Ovary (tissue), 9 donors: ENCODE results near the gene AFG3L2. TPM values are rescaled to one million over a fixed set of nuclear protein-coding genes. Genes with fewer than 3 reads are reported as not detected.

ENCODE experiments used
- DNase-seq, 5 donors: peaks; one replicate each; pipeline ENCODE4 v3.0.0-alpha.2; 2019 to 2020
- H3K27ac ChIP-seq, 2 donors: fragments of 200-600 bp; one replicate each; pipeline versions ENCODE4 v1.5.1 to v1.8.0; 2019 to 2022
- H3K27me3 ChIP-seq: fragments of 200-600 bp; one replicate; pipeline ENCODE4 v1.8.0; 2022
- H3K36me3 ChIP-seq: fragments of 200-600 bp; sonication (generic); one replicate; pipeline ENCODE4 v1.5.1; 2019
- H3K4me1 ChIP-seq: one replicate; pipeline ENCODE4 v1.8.1; 2013; ENCODE audit warnings: mild to moderate bottlenecking, moderate library complexity; ENCODE audit not compliant: insufficient read depth
- H3K4me3 ChIP-seq: fragments of 200-600 bp; sonication (generic); one replicate; pipeline ENCODE4 v1.5.1; 2017
- H3K9me3 ChIP-seq, 2 donors: fragments of 200-600 bp in 1 of 2; sonication (generic) in 1 of 2; one replicate each; pipeline versions ENCODE4 v1.5.1 to v1.8.1; 2013 to 2019; ENCODE audit warnings: mild to moderate bottlenecking in 1 of 2, moderate library complexity in 1 of 2
- CTCF ChIP-seq, 3 donors: fragments of 450-650 bp in 2 of 3; fragments of 200-600 bp in 1 of 3; IDR thresholded peaks; one replicate each; pipeline versions ENCODE4 v1.5.1 to v1.8.0; 2016 to 2022; ENCODE audit warnings: antibody characterized with exemption in 3 of 3, mild to moderate bottlenecking in 1 of 3
- EP300 ChIP-seq: sonication (generic); formaldehyde crosslinking; IDR thresholded peaks from one replicate; pipeline ENCODE4 v1.6.1; 2017; ENCODE audit warnings: antibody characterized with exemption
- POLR2A ChIP-seq: fragments of 450-650 bp; IDR thresholded peaks from one replicate; pipeline ENCODE4 v1.6.1; 2017; ENCODE audit warnings: antibody characterized with exemption, mild to moderate bottlenecking, moderate library complexity
- WGBS, 3 donors: extraction: QIAGEN DNeasy Blood & Tissue Kit in 1 of 3; methylation state at CpG; one replicate each; pipeline versions ENCODE4 v1.1.5 to v1.1.7; 2013 to 2017; 5-methylcytosine and 5-hydroxymethylcytosine counted together
- intact Hi-C, 4 donors: fragments of 100-400 bp; cut with DNase I; formaldehyde crosslinking; loops; one replicate each; pipeline versions ENCODE4 v1.11.0 to v1.15.1; 2022 to 2023
- polyA plus RNA-seq, 2 donors: library from polyadenylated mRNA; stranded (reverse); fragments of 200-250 nt in 1 of 2; fragments of 350-450 nt in 1 of 2; fragmentation: Illumina TruSeq in 1 of 2; extraction: RNeasy Lipid Tissue Mini Kit (QIAGEN cat#74804) in 1 of 2; gene quantifications; one replicate each; pipeline ENCODE4 v1.2.3, GENCODE V29; 2013 to 2014
- total RNA-seq, 7 donors: library from RNA; depleted of rRNA in 2 of 7; stranded (reverse); fragments of >200 nt in 2 of 7; fragmentation: NEBNext Ultra II Directional in 3 of 7; extraction: Animal tissue kit (Norgen Biotek cat#: 25700) in 3 of 7; gene quantifications; one replicate each; pipeline versions ENCODE4 v1.1.0 to v1.2.4, GENCODE V29; 2016 to 2023
- donor health status: DM: no; HTN: no; CAD: no; lungs with moderate emphysema.
- donor health status: DM: no; HTN: no; CAD: no.
- donor health status: Bipolar disorder and iron deficiency.
- donor health status: DM: yes; HTN: yes; CAD: no.
- donor health status: DM: no; HTN: no; CAD: no.
- donor health status: DM: yes; HTN: yes; CAD: no.

Gene AFG3L2
- total and polyA plus RNA-seq, 9 donors: 28.3 to 42.5 (median 34.9) TPM

DNA sequence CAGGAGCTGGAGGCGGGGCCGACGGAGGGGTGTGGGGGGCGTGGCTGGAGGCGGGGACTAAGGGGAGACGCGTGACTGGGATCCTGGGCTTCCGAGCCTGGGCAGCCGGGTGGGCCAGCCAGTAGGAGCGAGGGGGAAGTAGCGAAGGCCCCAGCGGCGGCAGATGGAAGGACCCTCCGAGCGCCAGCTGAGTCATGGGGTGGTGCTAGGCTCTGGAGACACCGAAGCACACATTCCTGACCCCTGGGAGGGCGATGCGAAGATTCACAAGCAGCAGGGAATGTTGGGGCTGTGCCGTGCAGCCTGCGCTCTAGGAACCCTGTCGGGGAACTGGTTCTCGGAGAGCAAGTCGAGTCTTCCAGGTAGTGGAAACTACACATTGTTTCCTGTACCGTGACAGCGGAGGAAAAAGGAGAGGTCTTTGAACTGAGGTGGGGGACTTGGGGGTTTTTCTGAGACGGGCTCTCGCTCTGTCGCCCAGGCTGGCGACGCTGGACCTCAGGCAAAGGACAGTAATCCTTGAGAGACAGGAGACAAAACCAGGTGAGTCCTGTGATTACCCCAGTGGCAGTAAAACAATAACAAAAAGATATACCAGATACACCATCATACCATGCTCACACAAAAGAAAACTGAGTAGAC, 650 bp upstream of the AFG3L2 start:
- TF ChIP-seq EP300 (no peak), CTCF (IDR thresholded peaks at IDR 0.05) (peak in 2 of 3 donors; percentile 54 to 56)
- Histone ChIP-seq H3K36me3 (no peaks in the 10 kb centered on the region), H3K27me3 (no peaks in the 10 kb centered on the region), H3K9me3 (no peaks in the 10 kb centered on the region), H3K4me1 (peaks cover 14% of the 10 kb centered on the region), H3K4me3 (peak overlapping the region; percentile 38), H3K27ac (peak overlapping the region; percentile 21 to 60)
- WGBS, 3 donors: 2% methylated on average over 20 to 30 of the region's 30 CpGs
- no peak for DNase-seq
- intact Hi-C loops: loop anchor here in 3 of 4 donors (10.0 kb wide), 2 partner anchors 53 to 103 kb away; no protein-coding TSS in a partner anchor

- TF ChIP-seq EP300: no peak
- TF ChIP-seq CTCF (IDR thresholded peaks at IDR 0.05): no peak
- peak overlapping the region; percentile 94 to 100 for H3K27ac ChIP-seq
- H3K4me1 ChIP-seq: peaks cover 14% of the 10 kb centered on the region
- peak overlapping the region; percentile 49 for H3K4me3 ChIP-seq
- no peaks in the 10 kb centered on the region for H3K9me3 ChIP-seq
- no peaks in the 10 kb centered on the region for H3K27me3 ChIP-seq
- 4 to 14% (median 8%) methylated on average over 42 of the region's 42 CpGs for WGBS, 3 donors
- intact Hi-C loops: loop anchor here in 3 of 4 donors (10.0 kb wide), 2 partner anchors 51 to 101 kb away; no protein-coding TSS in a partner anchor
- peak; percentile 16 to 58 (median 35) for DNase-seq
- no peaks in the 10 kb centered on the region for H3K36me3 ChIP-seq
These were observed 833 bp downstream of the AFG3L2 start for GRCh38 chr18:12376034-12376753.

GRCh38 chr18:12374401-12374800, 2.6 kb downstream of the AFG3L2 start:
- Histone ChIP-seq H3K4me3 (no peak overlapping the region), H3K9me3 (no peaks in the 10 kb centered on the region), H3K27me3 (no peaks in the 10 kb centered on the region), H3K27ac (no peak overlapping the region), H3K4me1 (peaks cover 14% of the 10 kb centered on the region), H3K36me3 (no peaks in the 10 kb centered on the region)
- no peak for DNase-seq
- 94 to 95% (median 94%) methylated on average over 6 of the region's 6 CpGs for whole genome bisulfite sequencing, 3 donors
- intact Hi-C loops: loop anchor here in 3 of 4 donors (10.0 kb wide), 2 partner anchors 50 to 100 kb away; no protein-coding TSS in a partner anchor
- TF ChIP-seq EP300 (no peak), CTCF (IDR thresholded peaks at IDR 0.05) (no peak), POLR2A (no peak)

DNA sequence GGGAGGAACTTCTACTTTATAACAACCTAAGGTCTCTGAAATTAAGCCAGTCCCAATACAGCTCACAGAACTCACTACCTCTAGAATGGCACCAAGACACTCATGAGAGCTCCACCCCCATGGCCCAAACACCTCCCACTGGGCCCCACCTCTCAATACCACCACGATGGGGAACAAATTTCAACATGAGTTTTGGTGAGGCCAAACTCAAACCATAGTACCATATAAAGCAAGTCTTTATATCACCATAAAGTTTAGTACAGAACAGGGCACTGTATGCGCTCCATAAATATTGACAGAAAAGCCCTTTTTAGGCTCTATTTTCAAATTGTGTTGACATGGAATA, 3.3 kb downstream of the AFG3L2 start:
- H3K9me3 ChIP-seq: no peaks in the 10 kb centered on the region
- H3K27me3 ChIP-seq: no peaks in the 10 kb centered on the region
- H3K4me3 ChIP-seq: no peak overlapping the region
- no peak for DNase-seq
- no peaks in the 10 kb centered on the region for H3K36me3 ChIP-seq
- H3K27ac ChIP-seq: no peak overlapping the region
- no peak for TF ChIP-seq CTCF (IDR thresholded peaks at IDR 0.05)
- no peak for TF ChIP-seq EP300
- no peak for TF ChIP-seq POLR2A
- WGBS, 3 donors: 60 to 67% (median 62%) methylated on average over 2 of the region's 2 CpGs
- peaks cover 14% of the 10 kb centered on the region for H3K4me1 ChIP-seq
- intact Hi-C loops: loop anchor here in 3 of 4 donors (10.0 kb wide), 2 partner anchors 49 to 99 kb away; no protein-coding TSS in a partner anchor
